ENCODE data around the gene HSBP1L1. TPM values are rescaled to one million over a fixed set of nuclear protein-coding genes. Genes with fewer than 3 reads are reported as not detected.

The HSBP1L1 gene
- total and polyA plus RNA-seq, 2 of the 8 experiments (the other 6 are each of a cell fraction or from before 2014, with no cell fraction given) = 1.0 to 1.3 TPM

DNA sequence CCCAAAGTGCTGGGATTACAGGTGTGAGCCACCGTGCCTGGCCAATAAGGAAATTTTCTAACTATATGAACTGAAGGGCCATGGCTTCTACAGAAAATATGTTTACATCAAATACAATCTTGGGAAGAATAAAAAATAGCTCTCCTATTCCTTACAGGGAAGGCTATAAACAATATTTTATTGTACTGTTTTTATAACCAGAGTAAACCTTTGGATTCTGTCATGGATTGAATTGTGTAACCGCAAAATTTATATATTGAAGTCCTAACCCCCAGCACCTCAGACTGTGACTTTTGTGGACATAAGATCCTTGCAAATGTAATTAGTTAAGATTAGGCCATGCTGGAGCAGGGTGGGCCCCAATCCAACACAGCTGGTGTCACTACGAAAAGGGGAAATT lies 8.3 kb downstream of the HSBP1L1 start (continued):
- TF ChIP-seq, protein P1, sequence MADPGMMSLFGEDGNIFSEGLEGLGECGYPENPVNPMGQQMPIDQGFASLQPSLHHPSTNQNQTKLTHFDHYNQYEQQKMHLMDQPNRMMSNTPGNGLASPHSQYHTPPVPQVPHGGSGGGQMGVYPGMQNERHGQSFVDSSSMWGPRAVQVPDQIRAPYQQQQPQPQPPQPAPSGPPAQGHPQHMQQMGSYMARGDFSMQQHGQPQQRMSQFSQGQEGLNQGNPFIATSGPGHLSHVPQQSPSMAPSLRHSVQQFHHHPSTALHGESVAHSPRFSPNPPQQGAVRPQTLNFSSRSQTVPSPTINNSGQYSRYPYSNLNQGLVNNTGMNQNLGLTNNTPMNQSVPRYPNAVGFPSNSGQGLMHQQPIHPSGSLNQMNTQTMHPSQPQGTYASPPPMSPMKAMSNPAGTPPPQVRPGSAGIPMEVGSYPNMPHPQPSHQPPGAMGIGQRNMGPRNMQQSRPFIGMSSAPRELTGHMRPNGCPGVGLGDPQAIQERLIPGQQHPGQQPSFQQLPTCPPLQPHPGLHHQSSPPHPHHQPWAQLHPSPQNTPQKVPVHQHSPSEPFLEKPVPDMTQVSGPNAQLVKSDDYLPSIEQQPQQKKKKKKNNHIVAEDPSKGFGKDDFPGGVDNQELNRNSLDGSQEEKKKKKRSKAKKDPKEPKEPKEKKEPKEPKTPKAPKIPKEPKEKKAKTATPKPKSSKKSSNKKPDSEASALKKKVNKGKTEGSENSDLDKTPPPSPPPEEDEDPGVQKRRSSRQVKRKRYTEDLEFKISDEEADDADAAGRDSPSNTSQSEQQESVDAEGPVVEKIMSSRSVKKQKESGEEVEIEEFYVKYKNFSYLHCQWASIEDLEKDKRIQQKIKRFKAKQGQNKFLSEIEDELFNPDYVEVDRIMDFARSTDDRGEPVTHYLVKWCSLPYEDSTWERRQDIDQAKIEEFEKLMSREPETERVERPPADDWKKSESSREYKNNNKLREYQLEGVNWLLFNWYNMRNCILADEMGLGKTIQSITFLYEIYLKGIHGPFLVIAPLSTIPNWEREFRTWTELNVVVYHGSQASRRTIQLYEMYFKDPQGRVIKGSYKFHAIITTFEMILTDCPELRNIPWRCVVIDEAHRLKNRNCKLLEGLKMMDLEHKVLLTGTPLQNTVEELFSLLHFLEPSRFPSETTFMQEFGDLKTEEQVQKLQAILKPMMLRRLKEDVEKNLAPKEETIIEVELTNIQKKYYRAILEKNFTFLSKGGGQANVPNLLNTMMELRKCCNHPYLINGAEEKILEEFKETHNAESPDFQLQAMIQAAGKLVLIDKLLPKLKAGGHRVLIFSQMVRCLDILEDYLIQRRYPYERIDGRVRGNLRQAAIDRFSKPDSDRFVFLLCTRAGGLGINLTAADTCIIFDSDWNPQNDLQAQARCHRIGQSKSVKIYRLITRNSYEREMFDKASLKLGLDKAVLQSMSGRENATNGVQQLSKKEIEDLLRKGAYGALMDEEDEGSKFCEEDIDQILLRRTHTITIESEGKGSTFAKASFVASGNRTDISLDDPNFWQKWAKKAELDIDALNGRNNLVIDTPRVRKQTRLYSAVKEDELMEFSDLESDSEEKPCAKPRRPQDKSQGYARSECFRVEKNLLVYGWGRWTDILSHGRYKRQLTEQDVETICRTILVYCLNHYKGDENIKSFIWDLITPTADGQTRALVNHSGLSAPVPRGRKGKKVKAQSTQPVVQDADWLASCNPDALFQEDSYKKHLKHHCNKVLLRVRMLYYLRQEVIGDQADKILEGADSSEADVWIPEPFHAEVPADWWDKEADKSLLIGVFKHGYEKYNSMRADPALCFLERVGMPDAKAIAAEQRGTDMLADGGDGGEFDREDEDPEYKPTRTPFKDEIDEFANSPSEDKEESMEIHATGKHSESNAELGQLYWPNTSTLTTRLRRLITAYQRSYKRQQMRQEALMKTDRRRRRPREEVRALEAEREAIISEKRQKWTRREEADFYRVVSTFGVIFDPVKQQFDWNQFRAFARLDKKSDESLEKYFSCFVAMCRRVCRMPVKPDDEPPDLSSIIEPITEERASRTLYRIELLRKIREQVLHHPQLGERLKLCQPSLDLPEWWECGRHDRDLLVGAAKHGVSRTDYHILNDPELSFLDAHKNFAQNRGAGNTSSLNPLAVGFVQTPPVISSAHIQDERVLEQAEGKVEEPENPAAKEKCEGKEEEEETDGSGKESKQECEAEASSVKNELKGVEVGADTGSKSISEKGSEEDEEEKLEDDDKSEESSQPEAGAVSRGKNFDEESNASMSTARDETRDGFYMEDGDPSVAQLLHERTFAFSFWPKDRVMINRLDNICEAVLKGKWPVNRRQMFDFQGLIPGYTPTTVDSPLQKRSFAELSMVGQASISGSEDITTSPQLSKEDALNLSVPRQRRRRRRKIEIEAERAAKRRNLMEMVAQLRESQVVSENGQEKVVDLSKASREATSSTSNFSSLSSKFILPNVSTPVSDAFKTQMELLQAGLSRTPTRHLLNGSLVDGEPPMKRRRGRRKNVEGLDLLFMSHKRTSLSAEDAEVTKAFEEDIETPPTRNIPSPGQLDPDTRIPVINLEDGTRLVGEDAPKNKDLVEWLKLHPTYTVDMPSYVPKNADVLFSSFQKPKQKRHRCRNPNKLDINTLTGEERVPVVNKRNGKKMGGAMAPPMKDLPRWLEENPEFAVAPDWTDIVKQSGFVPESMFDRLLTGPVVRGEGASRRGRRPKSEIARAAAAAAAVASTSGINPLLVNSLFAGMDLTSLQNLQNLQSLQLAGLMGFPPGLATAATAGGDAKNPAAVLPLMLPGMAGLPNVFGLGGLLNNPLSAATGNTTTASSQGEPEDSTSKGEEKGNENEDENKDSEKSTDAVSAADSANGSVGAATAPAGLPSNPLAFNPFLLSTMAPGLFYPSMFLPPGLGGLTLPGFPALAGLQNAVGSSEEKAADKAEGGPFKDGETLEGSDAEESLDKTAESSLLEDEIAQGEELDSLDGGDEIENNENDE (IDR thresholded peaks at IDR 0.05; ENCODE audit: insufficient replicate concordance, low read length) = no peak
- no peak for TF ChIP-seq SIRT6 (IDR thresholded peaks at IDR 0.05; ENCODE audit: low read length)
- TF ChIP-seq SRF (IDR thresholded peaks at IDR 0.05; ENCODE audit: low read depth, low read length) = no peak
- no peak for TF ChIP-seq ZNF274 (IDR thresholded peaks at IDR 0.05; ENCODE audit: borderline replicate concordance, extremely low read depth, low read length)
- no peak for TF ChIP-seq ATF2 (IDR thresholded peaks at IDR 0.05; ENCODE audit: low read length)
- no peak for TF ChIP-seq RBBP5 (IDR thresholded peaks at IDR 0.05; ENCODE audit: borderline replicate concordance, low read depth, low read length)
- TF ChIP-seq MAFK (IDR thresholded peaks at IDR 0.05; ENCODE audit: low read depth, low read length) = no peak
- no peak for TF ChIP-seq POLR2A (IDR thresholded peaks at IDR 0.05; ENCODE audit: control extremely low read depth in 1 of 2, low read depth in 2 of 2, low read length in 2 of 2)
- no peak for TF ChIP-seq KDM4A (IDR thresholded peaks at IDR 0.05; ENCODE audit: low read depth, low read length, severe bottlenecking)
